ENCODE measurements around the gene AMACR.

AMACR gene

GRCh38 chr5:34002629-34003328 is 5.1 kb downstream of the AMACR start:
- no peaks in the 10 kb centered on the region for H3K9me3 ChIP-seq (ENCODE audit: control extremely low read depth in 1 of 5, control insufficient read depth in 4 of 5, insufficient read depth in 2 of 5, low read depth in 1 of 5, low read length in 4 of 5)
- ChIA-PET CTCF (no interaction called here), POLR2A (no interaction called here)
- DNase-seq, result no peak
- H3K4me1 ChIP-seq (ENCODE audit: control extremely low read depth in 1 of 4, control insufficient read depth in 4 of 4, insufficient read depth in 4 of 4, low read length in 3 of 4), result peaks cover 2 to 10% (median 8%) of the 10 kb centered on the region in 4 experiments
- H3K27me3 ChIP-seq (replicated peaks in 2 of 5; ENCODE audit: control insufficient read depth in 4 of 5, insufficient read depth in 5 of 5, low read length in 4 of 5), result no peaks in the 10 kb centered on the region
- WGBS (ENCODE audit: insufficient coverage), result 100% methylated on average over 6 of the region's 10 CpGs
- H3K27ac ChIP-seq (ENCODE audit: insufficient read depth in 1 of 2, low read depth in 1 of 2, low read length in 2 of 2, poor library complexity in 1 of 2, severe bottlenecking in 2 of 2), result no peak overlapping the region
- H3K36me3 ChIP-seq (ENCODE audit: control insufficient read depth in 4 of 4, insufficient read depth in 4 of 4, low read length in 3 of 4), result peaks cover 8 to 37% (median 25%) of the 10 kb centered on the region in 4 experiments
- no peak overlapping the region for H3K4me3 ChIP-seq (ENCODE audit: control insufficient read depth in 1 of 7, extremely low read depth in 1 of 7, insufficient read depth in 4 of 7, low read depth in 2 of 7, low read length in 6 of 7)

GRCh38 chr5:34001241-34001841 is 6.5 kb downstream of the AMACR start:
- DNase-seq, result no peak
- no peak overlapping the region for H3K4me3 ChIP-seq (ENCODE audit: control insufficient read depth in 1 of 7, extremely low read depth in 1 of 7, insufficient read depth in 4 of 7, low read depth in 2 of 7, low read length in 6 of 7)
- H3K9me3 ChIP-seq (ENCODE audit: control extremely low read depth in 1 of 5, control insufficient read depth in 4 of 5, insufficient read depth in 2 of 5, low read depth in 1 of 5, low read length in 4 of 5), result no peaks in the 10 kb centered on the region
- ChIA-PET CTCF (interaction anchor here (1.6 kb wide), 1 partner anchor 10 kb away, joined by 4 read pairs; no protein-coding TSS in a partner anchor), POLR2A (no interaction called here)
- WGBS (ENCODE audit: insufficient coverage), result 98% methylated on average over 10 of the region's 10 CpGs
- H3K27ac ChIP-seq (ENCODE audit: insufficient read depth in 1 of 2, low read depth in 1 of 2, low read length in 2 of 2, poor library complexity in 1 of 2, severe bottlenecking in 2 of 2), result no peak overlapping the region
- H3K27me3 ChIP-seq (replicated peaks in 2 of 5; ENCODE audit: control insufficient read depth in 4 of 5, insufficient read depth in 5 of 5, low read length in 4 of 5), result no peaks in the 10 kb centered on the region
- H3K4me1 ChIP-seq (ENCODE audit: control extremely low read depth in 1 of 4, control insufficient read depth in 4 of 4, insufficient read depth in 4 of 4, low read length in 3 of 4), result peaks cover 0 to 4% (median 0%) of the 10 kb centered on the region in 4 experiments
- H3K36me3 ChIP-seq (ENCODE audit: control insufficient read depth in 4 of 4, insufficient read depth in 4 of 4, low read length in 3 of 4), result peaks cover 8 to 37% (median 25%) of the 10 kb centered on the region in 4 experiments

DNA sequence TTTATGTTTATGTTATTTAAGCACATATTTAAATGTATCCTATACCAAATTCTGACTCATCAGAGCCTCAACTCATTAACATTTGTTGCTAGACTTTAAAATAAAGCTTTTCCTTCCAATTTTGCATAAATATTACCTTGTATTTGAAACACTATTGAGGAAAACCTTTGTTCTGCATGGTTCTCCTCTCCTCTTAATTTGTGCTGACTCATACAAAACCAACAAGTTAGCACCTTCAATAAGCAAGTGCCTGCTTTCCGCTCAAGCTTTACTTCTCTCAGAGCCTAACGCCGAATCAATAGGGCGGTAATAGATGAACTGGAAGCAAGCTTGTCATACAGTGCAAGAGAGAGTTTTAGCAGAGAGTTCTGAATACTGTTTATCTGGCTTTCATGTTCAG is 7.9 kb downstream of the AMACR start:
- Histone ChIP-seq H3K4me3 (ENCODE audit: control insufficient read depth in 1 of 7, extremely low read depth in 1 of 7, insufficient read depth in 4 of 7, low read depth in 2 of 7, low read length in 6 of 7) (no peak overlapping the region), H3K27ac (ENCODE audit: insufficient read depth in 1 of 2, low read depth in 1 of 2, low read length in 2 of 2, poor library complexity in 1 of 2, severe bottlenecking in 2 of 2) (no peak overlapping the region), H3K27me3 (replicated peaks in 2 of 5; ENCODE audit: control insufficient read depth in 4 of 5, insufficient read depth in 5 of 5, low read length in 4 of 5) (no peaks in the 10 kb centered on the region), H3K4me1 (ENCODE audit: control extremely low read depth in 1 of 4, control insufficient read depth in 4 of 4, insufficient read depth in 4 of 4, low read length in 3 of 4) (peaks cover 0 to 10% (median 3%) of the 10 kb centered on the region in 4 experiments), H3K36me3 (ENCODE audit: control insufficient read depth in 4 of 4, insufficient read depth in 4 of 4, low read length in 3 of 4) (peaks cover 8 to 35% (median 23%) of the 10 kb centered on the region in 4 experiments), H3K9me3 (ENCODE audit: control extremely low read depth in 1 of 5, control insufficient read depth in 4 of 5, insufficient read depth in 2 of 5, low read depth in 1 of 5, low read length in 4 of 5) (no peaks in the 10 kb centered on the region)
- no peak for DNase-seq
- POLR2A ChIA-PET, result no interaction called here
- CTCF ChIA-PET, result interaction anchor here (1.6 kb wide), 1 partner anchor 11 kb away, joined by 4 read pairs; no protein-coding TSS in a partner anchor
- no CpG with 5 or more reads among the region's 4 CpGs for WGBS (ENCODE audit: insufficient coverage)

- Histone ChIP-seq H3K9me3 (ENCODE audit: control extremely low read depth in 1 of 5, control insufficient read depth in 4 of 5, insufficient read depth in 2 of 5, low read depth in 1 of 5, low read length in 4 of 5) (no peaks in the 10 kb centered on the region), H3K4me1 (ENCODE audit: control extremely low read depth in 1 of 4, control insufficient read depth in 4 of 4, insufficient read depth in 4 of 4, low read length in 3 of 4) (peaks cover 0 to 14% (median 5%) of the 10 kb centered on the region in 4 experiments), H3K27me3 (replicated peaks in 2 of 5; ENCODE audit: control insufficient read depth in 4 of 5, insufficient read depth in 5 of 5, low read length in 4 of 5) (no peaks in the 10 kb centered on the region), H3K36me3 (ENCODE audit: control insufficient read depth in 4 of 4, insufficient read depth in 4 of 4, low read length in 3 of 4) (peaks cover 2 to 23% (median 11%) of the 10 kb centered on the region in 4 experiments), H3K27ac (ENCODE audit: insufficient read depth in 1 of 2, low read depth in 1 of 2, low read length in 2 of 2, poor library complexity in 1 of 2, severe bottlenecking in 2 of 2) (peak overlapping the region in 1 of 2 experiments; percentile 19), H3K4me3 (ENCODE audit: control insufficient read depth in 1 of 7, extremely low read depth in 1 of 7, insufficient read depth in 4 of 7, low read depth in 2 of 7, low read length in 6 of 7) (no peak overlapping the region)
- ChIA-PET CTCF (interaction anchor here (0.8 to 2.2 kb wide), 8 partner anchors 9 to 46 kb away, joined by 3 to 8 read pairs (median 4); partner anchors contain the start of gene C1QTNF3), POLR2A (no interaction called here)
- 22% methylated on average over 5 of the region's 6 CpGs for WGBS (ENCODE audit: insufficient coverage)
- DNase-seq, result peak; percentile 74 to 87 (median 85)
These were observed 10.4 kb downstream of the AMACR start for GRCh38 chr5:33997331-33997983.

DNA sequence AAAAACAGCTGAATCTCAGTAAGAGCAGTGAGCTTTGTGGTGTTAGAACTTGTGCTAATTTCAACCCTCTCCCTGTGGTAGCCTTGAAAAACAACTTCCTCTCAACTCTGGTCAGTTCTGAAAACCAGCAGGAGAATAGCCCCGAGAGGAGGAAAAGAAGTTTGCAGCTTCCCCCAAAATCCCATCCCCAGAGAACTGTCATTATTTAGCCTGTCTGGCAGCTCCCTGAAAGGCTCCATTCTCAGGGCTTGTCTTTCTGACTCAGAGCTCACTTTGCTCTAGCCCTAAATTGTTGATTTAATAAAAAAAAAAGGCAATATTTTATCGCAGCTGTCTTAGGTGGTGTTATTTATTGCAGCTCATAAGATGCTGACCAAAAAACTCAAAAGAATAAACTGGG is 12.0 kb downstream of the AMACR start:
- Histone ChIP-seq H3K27me3 (replicated peaks in 2 of 5; ENCODE audit: control insufficient read depth in 4 of 5, insufficient read depth in 5 of 5, low read length in 4 of 5) (no peaks in the 10 kb centered on the region), H3K4me1 (ENCODE audit: control extremely low read depth in 1 of 4, control insufficient read depth in 4 of 4, insufficient read depth in 4 of 4, low read length in 3 of 4) (peaks cover 0 to 14% (median 5%) of the 10 kb centered on the region in 4 experiments), H3K4me3 (ENCODE audit: control insufficient read depth in 1 of 7, extremely low read depth in 1 of 7, insufficient read depth in 4 of 7, low read depth in 2 of 7, low read length in 6 of 7) (no peak overlapping the region), H3K27ac (ENCODE audit: insufficient read depth in 1 of 2, low read depth in 1 of 2, low read length in 2 of 2, poor library complexity in 1 of 2, severe bottlenecking in 2 of 2) (no peak overlapping the region), H3K9me3 (ENCODE audit: control extremely low read depth in 1 of 5, control insufficient read depth in 4 of 5, insufficient read depth in 2 of 5, low read depth in 1 of 5, low read length in 4 of 5) (no peaks in the 10 kb centered on the region), H3K36me3 (ENCODE audit: control insufficient read depth in 4 of 4, insufficient read depth in 4 of 4, low read length in 3 of 4) (peaks cover 2 to 14% (median 9%) of the 10 kb centered on the region in 4 experiments)
- POLR2A ChIA-PET, result no interaction called here
- 83% methylated on average over 1 of the region's 2 CpGs for WGBS (ENCODE audit: insufficient coverage)
- CTCF ChIA-PET, result interaction anchor here (1.3 to 1.7 kb wide), 3 partner anchors 19 to 27 kb away, joined by 4 to 5 read pairs (median 5); no protein-coding TSS in a partner anchor
- no peak for DNase-seq

DNA sequence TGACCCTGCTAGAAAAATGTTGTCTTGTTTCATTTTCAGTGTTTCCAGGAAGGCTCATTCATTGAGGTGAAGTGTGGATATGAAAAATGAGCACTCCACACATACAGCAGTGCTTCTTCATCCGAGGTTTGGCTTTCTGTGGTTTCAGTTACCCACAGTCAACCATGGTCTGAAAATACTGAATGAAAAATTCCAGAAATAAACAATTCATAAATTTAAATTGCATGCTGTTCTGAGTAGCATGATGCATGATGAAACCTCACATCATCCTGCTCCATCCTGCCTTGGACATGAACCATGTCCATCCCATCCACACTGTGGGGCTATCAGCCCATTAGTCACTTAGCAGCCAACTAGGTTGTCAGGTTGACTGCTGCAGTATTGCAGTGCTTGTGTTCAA is 13.0 kb downstream of the AMACR start:
- POLR2A ChIA-PET, result no interaction called here
- peak in 2 of 3 donors; percentile 6 to 9 for DNase-seq
- H3K4me1 ChIP-seq (ENCODE audit: control extremely low read depth in 1 of 4, control insufficient read depth in 4 of 4, insufficient read depth in 4 of 4, low read length in 3 of 4), result peaks cover 0 to 14% (median 5%) of the 10 kb centered on the region in 4 experiments
- no peak overlapping the region for H3K4me3 ChIP-seq (ENCODE audit: control insufficient read depth in 1 of 7, extremely low read depth in 1 of 7, insufficient read depth in 4 of 7, low read depth in 2 of 7, low read length in 6 of 7)
- no peaks in the 10 kb centered on the region for H3K27me3 ChIP-seq (replicated peaks in 2 of 5; ENCODE audit: control insufficient read depth in 4 of 5, insufficient read depth in 5 of 5, low read length in 4 of 5)
- no CpG with 5 or more reads among the region's 1 CpG for WGBS (ENCODE audit: insufficient coverage)
- H3K9me3 ChIP-seq (ENCODE audit: control extremely low read depth in 1 of 5, control insufficient read depth in 4 of 5, insufficient read depth in 2 of 5, low read depth in 1 of 5, low read length in 4 of 5), result no peaks in the 10 kb centered on the region
- CTCF ChIA-PET, result no interaction called here
- H3K27ac ChIP-seq (ENCODE audit: insufficient read depth in 1 of 2, low read depth in 1 of 2, low read length in 2 of 2, poor library complexity in 1 of 2, severe bottlenecking in 2 of 2), result no peak overlapping the region
- peaks cover 2 to 17% (median 12%) of the 10 kb centered on the region in 4 experiments for H3K36me3 ChIP-seq (ENCODE audit: control insufficient read depth in 4 of 4, insufficient read depth in 4 of 4, low read length in 3 of 4)
